ENCODE results near the gene YTHDF1. TPM values are rescaled to one million over a fixed set of nuclear protein-coding genes. Genes with fewer than 3 reads are reported as not detected.

The YTHDF1 gene
- total RNA-seq, 2 donors from 2014 or later = 64.9 to 73.2 TPM

DNA sequence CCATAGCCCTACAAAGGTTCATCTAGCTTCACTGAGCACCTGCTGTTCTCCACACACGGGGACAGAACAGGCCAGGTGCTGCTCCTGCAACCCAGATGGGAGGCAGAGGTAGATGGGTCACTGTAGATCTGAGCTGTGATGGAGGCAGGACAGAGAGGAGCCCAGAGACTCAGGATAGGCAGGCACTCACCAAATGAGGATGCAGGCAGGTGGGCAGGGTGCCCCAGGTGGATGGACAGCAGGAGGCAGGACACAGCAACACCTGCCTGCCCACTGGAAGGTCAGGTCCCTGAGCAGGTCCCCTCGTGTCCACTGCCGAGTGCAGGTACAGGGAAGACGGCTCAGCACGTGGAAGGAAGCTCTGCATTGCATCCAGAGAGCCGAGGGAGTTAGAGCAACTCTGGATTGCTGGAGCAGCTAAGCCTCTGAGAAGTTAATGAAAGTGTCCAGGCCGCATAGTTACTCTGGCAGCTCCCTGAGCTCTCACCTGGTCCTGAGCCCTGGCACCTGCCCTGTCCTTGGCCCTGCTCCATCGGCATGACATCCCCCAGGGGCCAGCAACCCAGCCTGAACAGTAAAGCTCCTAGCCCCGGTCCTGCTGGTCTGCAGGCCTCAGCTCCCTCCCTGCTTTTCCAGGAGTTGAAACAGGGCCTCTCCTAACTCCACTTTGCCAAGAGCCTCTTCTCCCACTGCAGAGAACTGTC, 4.9 kb upstream of the YTHDF1 start:
- DNase-seq = no peak
- H3K36me3 Mint-ChIP-seq (ENCODE audit: low read depth) = no peaks in the 10 kb centered on the region
- Histone ChIP-seq H3K27ac (ENCODE audit: low read depth, low read length) (no peak overlapping the region), H3K27me3 (ENCODE audit: control insufficient read depth, insufficient read depth, low read length, poor library complexity, severe bottlenecking) (peaks cover 11% of the 10 kb centered on the region), H3K36me3 (ENCODE audit: control insufficient read depth, insufficient read depth, low read length) (no peaks in the 10 kb centered on the region), H3K4me3 (ENCODE audit: low read length) (no peak overlapping the region), H3K9me3 (ENCODE audit: control insufficient read depth, low read length) (no peaks in the 10 kb centered on the region), H3K9ac (ENCODE audit: extremely low read depth, low read length, poor library complexity, severe bottlenecking) (no peak overlapping the region), H3K4me1 (ENCODE audit: control insufficient read depth, insufficient read depth, low read length) (no peaks in the 10 kb centered on the region)
- H3K9me3 Mint-ChIP-seq = no peaks in the 10 kb centered on the region
- no peak overlapping the region for H3K4me3 Mint-ChIP-seq
- TF ChIP-seq CTCF (conservative IDR thresholded peaks at IDR 0.05) = no peak
- peaks cover 17% of the 10 kb centered on the region for H3K27me3 Mint-ChIP-seq (ENCODE audit: insufficient read depth)
- H3K27ac Mint-ChIP-seq = no peak overlapping the region
- peaks cover 5% of the 10 kb centered on the region for H3K4me1 Mint-ChIP-seq
- 78 to 80% methylated on average over 8 to 9 of the region's 9 CpGs for WGBS, 2 experiments (ENCODE audit: insufficient coverage in 1 of 2, insufficient read length in 1 of 2)

- no peak overlapping the region for H3K27ac Mint-ChIP-seq
- WGBS, 2 experiments (ENCODE audit: insufficient coverage in 1 of 2, insufficient read length in 1 of 2) = 82 to 87% methylated on average over 13 to 22 of the region's 25 CpGs
- H3K4me3 Mint-ChIP-seq = no peak overlapping the region
- no peaks in the 10 kb centered on the region for H3K36me3 ChIP-seq (ENCODE audit: control insufficient read depth, insufficient read depth, low read length)
- H3K9me3 Mint-ChIP-seq = no peaks in the 10 kb centered on the region
- H3K27me3 ChIP-seq (ENCODE audit: control insufficient read depth, insufficient read depth, low read length, poor library complexity, severe bottlenecking) = peaks cover 11% of the 10 kb centered on the region
- no peak for TF ChIP-seq CTCF (conservative IDR thresholded peaks at IDR 0.05)
- no peak overlapping the region for H3K9ac ChIP-seq (ENCODE audit: extremely low read depth, low read length, poor library complexity, severe bottlenecking)
- no peaks in the 10 kb centered on the region for H3K4me1 ChIP-seq (ENCODE audit: control insufficient read depth, insufficient read depth, low read length)
- peaks cover 2% of the 10 kb centered on the region for H3K36me3 Mint-ChIP-seq (ENCODE audit: low read depth)
- DNase-seq = no peak
- no peak overlapping the region for H3K4me3 ChIP-seq (ENCODE audit: low read length)
- H3K27me3 Mint-ChIP-seq (ENCODE audit: insufficient read depth) = peaks cover 17% of the 10 kb centered on the region
- H3K9me3 ChIP-seq (ENCODE audit: control insufficient read depth, low read length) = no peaks in the 10 kb centered on the region
- peaks cover 6% of the 10 kb centered on the region for H3K4me1 Mint-ChIP-seq
- H3K27ac ChIP-seq (ENCODE audit: low read depth, low read length) = no peak overlapping the region
These were observed 4.1 kb upstream of the YTHDF1 start for GRCh38 chr20:63219866-63220521.

GRCh38 chr20:63219447-63219821, 3.5 kb upstream of the YTHDF1 start:
- H3K27ac Mint-ChIP-seq = no peak overlapping the region
- no peak overlapping the region for H3K27ac ChIP-seq (ENCODE audit: low read depth, low read length)
- H3K4me1 ChIP-seq (ENCODE audit: control insufficient read depth, insufficient read depth, low read length) = no peaks in the 10 kb centered on the region
- 91 to 100% methylated on average over 3 to 8 of the region's 8 CpGs for WGBS, 2 experiments (ENCODE audit: insufficient coverage in 1 of 2, insufficient read length in 1 of 2)
- peaks cover 17% of the 10 kb centered on the region for H3K27me3 Mint-ChIP-seq (ENCODE audit: insufficient read depth)
- no peaks in the 10 kb centered on the region for H3K9me3 Mint-ChIP-seq
- H3K4me1 Mint-ChIP-seq = peaks cover 11% of the 10 kb centered on the region
- no peak for TF ChIP-seq CTCF (conservative IDR thresholded peaks at IDR 0.05)
- H3K9ac ChIP-seq (ENCODE audit: extremely low read depth, low read length, poor library complexity, severe bottlenecking) = no peak overlapping the region
- no peak overlapping the region for H3K4me3 ChIP-seq (ENCODE audit: low read length)
- peaks cover 11% of the 10 kb centered on the region for H3K27me3 ChIP-seq (ENCODE audit: control insufficient read depth, insufficient read depth, low read length, poor library complexity, severe bottlenecking)
- no peak overlapping the region for H3K4me3 Mint-ChIP-seq
- peaks cover under 1% of the 10 kb centered on the region for H3K36me3 ChIP-seq (ENCODE audit: control insufficient read depth, insufficient read depth, low read length)
- peaks cover 8% of the 10 kb centered on the region for H3K36me3 Mint-ChIP-seq (ENCODE audit: low read depth)
- H3K9me3 ChIP-seq (ENCODE audit: control insufficient read depth, low read length) = no peaks in the 10 kb centered on the region
- no peak for DNase-seq
